ENCODE results near the gene FOXP3.

GRCh38 chrX:49238735-49239134, 25.8 kb downstream of the FOXP3 start:
- TF ChIP-seq, protein P1, sequence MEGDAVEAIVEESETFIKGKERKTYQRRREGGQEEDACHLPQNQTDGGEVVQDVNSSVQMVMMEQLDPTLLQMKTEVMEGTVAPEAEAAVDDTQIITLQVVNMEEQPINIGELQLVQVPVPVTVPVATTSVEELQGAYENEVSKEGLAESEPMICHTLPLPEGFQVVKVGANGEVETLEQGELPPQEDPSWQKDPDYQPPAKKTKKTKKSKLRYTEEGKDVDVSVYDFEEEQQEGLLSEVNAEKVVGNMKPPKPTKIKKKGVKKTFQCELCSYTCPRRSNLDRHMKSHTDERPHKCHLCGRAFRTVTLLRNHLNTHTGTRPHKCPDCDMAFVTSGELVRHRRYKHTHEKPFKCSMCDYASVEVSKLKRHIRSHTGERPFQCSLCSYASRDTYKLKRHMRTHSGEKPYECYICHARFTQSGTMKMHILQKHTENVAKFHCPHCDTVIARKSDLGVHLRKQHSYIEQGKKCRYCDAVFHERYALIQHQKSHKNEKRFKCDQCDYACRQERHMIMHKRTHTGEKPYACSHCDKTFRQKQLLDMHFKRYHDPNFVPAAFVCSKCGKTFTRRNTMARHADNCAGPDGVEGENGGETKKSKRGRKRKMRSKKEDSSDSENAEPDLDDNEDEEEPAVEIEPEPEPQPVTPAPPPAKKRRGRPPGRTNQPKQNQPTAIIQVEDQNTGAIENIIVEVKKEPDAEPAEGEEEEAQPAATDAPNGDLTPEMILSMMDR (IDR thresholded peaks at IDR 0.05) = no peak
- no peak for TF ChIP-seq EZH2 (IDR thresholded peaks at IDR 0.05)
- TF ChIP-seq EZH2phosphoT487 (IDR thresholded peaks at IDR 0.05) = no peak

Data from neural progenitor cell (in vitro differentiated cells).